GM21360 (cell line): Measurements from ENCODE around the gene ARID2.

Experiments
- ATAC-seq: cut with Tn5 transposase; IDR thresholded peaks from one replicate; pipeline ENCODE4 v1.9.1; 2021; ENCODE audit warnings: mild to moderate bottlenecking, moderate library complexity; ENCODE audit not compliant: unreplicated experiment

ARID2 gene

GRCh38 chr12:45849289-45849688 lies 119.8 kb downstream of the ARID2 start:
- no peak for ATAC-seq

- no peak for ATAC-seq
Observed at GRCh38 chr12:45850302-45850701, 120.8 kb downstream of the ARID2 start.

- ATAC-seq = no peak
Observed at GRCh38 chr12:45852508-45852907, 123.0 kb downstream of the ARID2 start.

- no peak for ATAC-seq
Observed at GRCh38 chr12:45853550-45853949, 124.0 kb downstream of the ARID2 start.

- ATAC-seq = no peak
Observed at GRCh38 chr12:45863332-45863731, 133.8 kb downstream of the ARID2 start.

GRCh38 chr12:45866299-45866698 lies 136.8 kb downstream of the ARID2 start:
- no peak for ATAC-seq

GRCh38 chr12:45872446-45872845 lies 142.9 kb downstream of the ARID2 start:
- no peak for ATAC-seq

GRCh38 chr12:45877069-45877468 lies 147.6 kb downstream of the ARID2 start:
- ATAC-seq = no peak

- no peak for ATAC-seq
Observed at GRCh38 chr12:45878630-45879255, 149.2 kb downstream of the ARID2 start.

GRCh38 chr12:45879363-45879895 lies 149.9 kb downstream of the ARID2 start:
- ATAC-seq = no peak

GRCh38 chr12:45880533-45880932 lies 151.0 kb downstream of the ARID2 start:
- no peak for ATAC-seq

GRCh38 chr12:45883187-45883586 lies 153.7 kb downstream of the ARID2 start:
- ATAC-seq = no peak

- ATAC-seq = no peak
Observed at GRCh38 chr12:45886685-45887084, 157.2 kb downstream of the ARID2 start.

GRCh38 chr12:45887544-45887943 lies 158.0 kb downstream of the ARID2 start:
- no peak for ATAC-seq

- ATAC-seq = no peak
Observed at GRCh38 chr12:45890276-45890675, 160.8 kb downstream of the ARID2 start.

- ATAC-seq = no peak
Observed at GRCh38 chr12:45893240-45893639, 163.7 kb downstream of the ARID2 start.

GRCh38 chr12:45895961-45896360 lies 166.5 kb downstream of the ARID2 start:
- ATAC-seq = no peak

GRCh38 chr12:45898094-45898493 lies 168.6 kb downstream of the ARID2 start:
- ATAC-seq = no peak

GRCh38 chr12:45907955-45908354 lies 178.4 kb downstream of the ARID2 start:
- ATAC-seq = peak; percentile 38

- no peak for ATAC-seq
Observed at GRCh38 chr12:45909041-45909713, 179.7 kb downstream of the ARID2 start.

GRCh38 chr12:45912774-45913173 lies 183.3 kb downstream of the ARID2 start:
- ATAC-seq = no peak

GRCh38 chr12:45913631-45914030 lies 184.1 kb downstream of the ARID2 start:
- no peak for ATAC-seq
